A549 (cell line): ENCODE data around the gene LAMA2. TPM values are rescaled to one million over a fixed set of nuclear protein-coding genes. Genes with fewer than 3 reads are reported as not detected.

ENCODE experiments used
- ATAC-seq, 2 experiments: fragments of 200-7000 bp in 1 of 2; fragments of >200 bp in 1 of 2; cut with Nextera tagmentation in 1 of 2; cut with Tn5 transposase in 1 of 2; 3 replicates each; pipeline versions ENCODE4 v1.8.0 to v1.9.1; 2018 to 2020; ENCODE audit warnings: mild to moderate bottlenecking in 1 of 2, moderate library complexity in 1 of 2
- CTCF ChIA-PET: fragments of 300-600 bp; sonication (Branson Sonifier 250); formaldehyde crosslinking; extraction: SDS; loops from one replicate; lab custom pipeline; 2021; ENCODE audit warnings: antibody characterized with exemption, inconsistent platforms; lab: Yijun Ruan, JAX
- POLR2A ChIA-PET: fragments of 350-600 bp; formaldehyde crosslinking; extraction: SDS; loops from one replicate; lab custom pipeline; 2021; ENCODE audit warnings: antibody characterized with exemption, inconsistent platforms; lab: Yijun Ruan, JAX
- DNase-seq, 2 experiments: peaks; one replicate each; pipeline versions ENCODE4 v3.0.0 to v3.0.0-alpha.2; 2011 to 2016; ENCODE audit warnings: low read depth in 1 of 2, low spot score in 1 of 2
- FAIRE-seq: peaks from 2 replicates; lab custom pipeline; 2011; peaks lifted over from hg19 to GRCh38; lab: Jason Lieb, UNC
- H3K27ac ChIP-seq, 2 experiments: fragments of >200 bp; sonication (Bioruptor Twin); formaldehyde crosslinking; 3 replicates each; pipeline ENCODE4 v1.5.1; 2016 to 2017
- H3K4me1 ChIP-seq: fragments of >200 bp; sonication (Bioruptor Twin); formaldehyde crosslinking; 3 replicates; pipeline ENCODE4 v1.6.1; 2016
- H3K4me2 ChIP-seq: fragments of >200 bp; sonication (Bioruptor Twin); formaldehyde crosslinking; 3 replicates; pipeline ENCODE4 v1.6.1; 2016
- H3K4me3 ChIP-seq: fragments of >200 bp; sonication (Bioruptor Twin); formaldehyde crosslinking; 3 replicates; pipeline ENCODE4 v1.5.1; 2016
- H3K9me3 ChIP-seq: fragments of >200 bp; sonication (Bioruptor Twin); formaldehyde crosslinking; 3 replicates; pipeline ENCODE4 v1.6.1; 2016
- BCL3 ChIP-seq: fragments of >200 bp; sonication (Bioruptor Twin); formaldehyde crosslinking; IDR thresholded peaks from 3 replicates; pipeline ENCODE4 v1.6.1; 2016
- CEBPB ChIP-seq, 2 experiments: fragments of >200 bp in 1 of 2; sonication (Bioruptor Twin) in 1 of 2; formaldehyde crosslinking in 1 of 2; IDR thresholded peaks; 2 replicates each; pipeline ENCODE4 v1.6.1; 2012 to 2016
- CHD2 ChIP-seq: fragments of 150-350 bp; IDR thresholded peaks from 2 replicates; pipeline ENCODE4 v1.6.1; 2014; ENCODE audit warnings: low read length; ENCODE audit not compliant: partially characterized antibody
- EHF ChIP-seq: fragments of 250-450 bp; sonication (Bioruptor Pico); IDR thresholded peaks from 2 replicates; pipeline ENCODE4 v1.5.0; 2020; ENCODE audit warnings: mild to moderate bottlenecking
- EHMT2 ChIP-seq: fragments of 200-600 bp; sonication (generic); IDR thresholded peaks from 2 replicates; pipeline ENCODE4 v1.6.1; 2016; ENCODE audit warnings: antibody characterized with exemption, low read depth, mild to moderate bottlenecking, moderate library complexity
- ELK1 ChIP-seq: fragments of 150-350 bp; IDR thresholded peaks from 2 replicates; pipeline ENCODE4 v1.6.1; 2014; ENCODE audit warnings: low read depth, mild to moderate bottlenecking, low read length
- FOSL2 ChIP-seq, 2 experiments: fragments of 450-650 bp in 1 of 2; fragments of >200 bp in 1 of 2; sonication (Bioruptor Twin) in 1 of 2; formaldehyde crosslinking; IDR thresholded peaks; 2 replicates each; pipeline versions ENCODE4 v1.5.0 to v1.6.1; 2016 to 2020; ENCODE audit warnings: mild to moderate bottlenecking in 1 of 2, moderate library complexity in 1 of 2
- FOXS1 ChIP-seq: fragments of 250-450 bp; sonication (Bioruptor Pico); IDR thresholded peaks from 2 replicates; pipeline ENCODE4 v1.5.0; 2020; ENCODE audit warnings: mild to moderate bottlenecking, moderate library complexity
- HES2 ChIP-seq: fragments of >200 bp; sonication (Bioruptor Twin); formaldehyde crosslinking; IDR thresholded peaks from 2 replicates; pipeline ENCODE4 v1.6.1; 2016
- HMGXB4 ChIP-seq: fragments of 250-450 bp; sonication (Bioruptor Pico); IDR thresholded peaks from 2 replicates; pipeline ENCODE4 v1.5.0; 2021; ENCODE audit warnings: mild to moderate bottlenecking, moderate library complexity, borderline replicate concordance
- HOXA7 ChIP-seq: fragments of 250-450 bp; sonication (Bioruptor Pico); IDR thresholded peaks from 2 replicates; pipeline ENCODE4 v1.5.0; 2020; ENCODE audit warnings: mild to moderate bottlenecking, moderate library complexity
- JUNB ChIP-seq: fragments of >200 bp; sonication (Bioruptor Twin); formaldehyde crosslinking; IDR thresholded peaks from 2 replicates; pipeline ENCODE4 v1.6.1; 2016
- KDM1A ChIP-seq: fragments of 200-600 bp; sonication (generic); IDR thresholded peaks from 2 replicates; pipeline ENCODE4 v1.6.1; 2016; ENCODE audit warnings: low read depth, mild to moderate bottlenecking
- MAFK ChIP-seq: fragments of 450-650 bp; IDR thresholded peaks from 2 replicates; pipeline ENCODE4 v1.6.1; 2014; ENCODE audit not compliant: partially characterized antibody
- MAX ChIP-seq: IDR thresholded peaks from 2 replicates; pipeline ENCODE4 v1.6.1; 2012
- MAZ ChIP-seq: fragments of 150-350 bp; IDR thresholded peaks from 2 replicates; pipeline ENCODE4 v1.6.1; 2014; ENCODE audit warnings: antibody characterized with exemption, low read depth, low read length, borderline replicate concordance
- MYC ChIP-seq: IDR thresholded peaks from 2 replicates; pipeline ENCODE4 v1.6.1; 2012; ENCODE audit warnings: mild to moderate bottlenecking, inconsistent platforms, low read length, improper control_type of control experiment, borderline replicate concordance
- PBX3 ChIP-seq: IDR thresholded peaks from 2 replicates; pipeline ENCODE4 v1.6.1; 2012
- POLR2A ChIP-seq: IDR thresholded peaks from 2 replicates; pipeline ENCODE4 v1.6.1; 2012; ENCODE audit warnings: mild to moderate bottlenecking, low read length
- POLR2AphosphoS2 ChIP-seq: conservative IDR thresholded peaks from 2 replicates; pipeline ENCODE4 v1.6.1; 2012; ENCODE audit warnings: low read length, improper control_type of control experiment, inconsistent platforms
- RAD21 ChIP-seq, 2 experiments: fragments of >200 bp in 1 of 2; sonication (Bioruptor Twin) in 1 of 2; formaldehyde crosslinking in 1 of 2; IDR thresholded peaks in 1 of 2; conservative IDR thresholded peaks in 1 of 2; 2 replicates in 1 of 2; 3 replicates in 1 of 2; pipeline ENCODE4 v1.6.1; 2012 to 2018; ENCODE audit warnings: inconsistent platforms in 1 of 2
- RCOR1 ChIP-seq: fragments of 150-350 bp; IDR thresholded peaks from 2 replicates; pipeline ENCODE4 v1.6.1; 2014; ENCODE audit warnings: antibody characterized with exemption, low read length, low read depth
- RFX5 ChIP-seq: fragments of 450-650 bp; IDR thresholded peaks from 2 replicates; pipeline ENCODE4 v1.7.1; 2014; ENCODE audit warnings: antibody characterized with exemption, mild to moderate bottlenecking, moderate library complexity
- TP53 ChIP-seq: fragments of 250-450 bp; sonication (Bioruptor Pico); IDR thresholded peaks from 2 replicates; pipeline ENCODE4 v1.5.0; 2021; ENCODE audit warnings: mild to moderate bottlenecking, moderate library complexity
- ZC3H11A ChIP-seq: fragments of 450-650 bp; IDR thresholded peaks from 2 replicates; pipeline ENCODE4 v1.6.1; 2014; ENCODE audit warnings: antibody characterized with exemption, mild to moderate bottlenecking
- WGBS: methylation state at CpG from one replicate; pipeline ENCODE4 v1.1.6; 2017; ENCODE audit errors: missing lambda C conversion rate; 5-methylcytosine and 5-hydroxymethylcytosine counted together
- polyA plus RNA-seq, 4 experiments: library from polyadenylated mRNA; depleted of rRNA in 3 of 4; stranded (reverse); fragments of >200 nt; fragmentation: RNase III in 1 of 4; extraction: RNeasy Plus Mini Kit Qiagen cat#74134 plus additional on column Dnase treatment in 1 of 4; gene quantifications; 2 replicates in 3 of 4; 3 replicates in 1 of 4; pipeline ENCODE4 v1.2.3, GENCODE V29; 2011 to 2017

LAMA2 gene
- polyA plus RNA-seq, 2 of the 4 experiments (the other 2 are of a cell fraction): 0.21 to 1.3 TPM

GRCh38 chr6:129192458-129192989 is 309.6 kb downstream of the LAMA2 start:
- POLR2A ChIA-PET: no interaction called here
- H3K4me3 ChIP-seq: no peak overlapping the region
- H3K27ac ChIP-seq: no peak overlapping the region
- no peak overlapping the region for H3K4me2 ChIP-seq
- no peak for ATAC-seq
- 64% methylated on average over 12 of the region's 14 CpGs for WGBS
- H3K9me3 ChIP-seq: no peaks in the 10 kb centered on the region
- FAIRE-seq: no peak
- TF ChIP-seq MAFK (peak; percentile 24), FOXS1 (CRISPR knock-in tag) (no peak)
- no peaks in the 10 kb centered on the region for H3K4me1 ChIP-seq
- DNase-seq: no peak
- CTCF ChIA-PET: no interaction called here

GRCh38 chr6:129194306-129194941 is 311.5 kb downstream of the LAMA2 start:
- Histone ChIP-seq H3K4me2 (no peak overlapping the region), H3K4me3 (no peak overlapping the region), H3K4me1 (no peaks in the 10 kb centered on the region), H3K27ac (no peak overlapping the region), H3K9me3 (no peaks in the 10 kb centered on the region)
- TF ChIP-seq POLR2AphosphoS2: no peak
- TF ChIP-seq CHD2: no peak
- TF ChIP-seq HES2: no peak
- TF ChIP-seq HMGXB4: no peak
- no peak for TF ChIP-seq MAZ
- TF ChIP-seq MAX: no peak
- TF ChIP-seq EHF (CRISPR knock-in tag): no peak
- TF ChIP-seq POLR2A: no peak
- TF ChIP-seq PBX3: no peak
- TF ChIP-seq MYC: no peak
- no peak for TF ChIP-seq FOSL2 (IDR thresholded peaks at IDR 0.05)
- TF ChIP-seq FOSL2 (CRISPR knock-in tag; IDR thresholded peaks at IDR 0.05): no peak
- no peak for TF ChIP-seq RAD21 (conservative IDR thresholded peaks at IDR 0.05 in 1 of 2, IDR thresholded peaks at IDR 0.05 in 1 of 2)
- TF ChIP-seq EHMT2: no peak
- TF ChIP-seq TP53 (CRISPR knock-in tag): no peak
- no peak for TF ChIP-seq CEBPB (IDR thresholded peaks at IDR 0.05)
- no peak for TF ChIP-seq KDM1A
- no peak for TF ChIP-seq JUNB
- 54% methylated on average over 7 of the region's 7 CpGs for WGBS
- FAIRE-seq: no peak
- no peak for DNase-seq
- ATAC-seq: no peak
- ChIA-PET POLR2A (no interaction called here), CTCF (no interaction called here)

- no peak for TF ChIP-seq PBX3
- TF ChIP-seq RFX5: no peak
- TF ChIP-seq ZC3H11A: no peak
- TF ChIP-seq TP53 (CRISPR knock-in tag): no peak
- TF ChIP-seq HES2: no peak
- no peak for TF ChIP-seq FOXS1 (CRISPR knock-in tag)
- no peak for TF ChIP-seq BCL3
- TF ChIP-seq RCOR1: no peak
- no peak for TF ChIP-seq ELK1
- no peak for TF ChIP-seq HOXA7 (CRISPR knock-in tag)
- no peak for ATAC-seq
- Histone ChIP-seq H3K27ac (no peak overlapping the region), H3K4me3 (no peak overlapping the region), H3K4me2 (no peak overlapping the region), H3K4me1 (no peaks in the 10 kb centered on the region), H3K9me3 (no peaks in the 10 kb centered on the region)
- no peak for FAIRE-seq
- WGBS: 26% methylated on average over 2 of the region's 2 CpGs
- no peak for DNase-seq
- ChIA-PET CTCF (no interaction called here), POLR2A (no interaction called here)
Observed at GRCh38 chr6:129195161-129195560, 312.2 kb downstream of the LAMA2 start.
